Measurements from ENCODE around the gene GALR3. TPM values are rescaled to one million over a fixed set of nuclear protein-coding genes. Genes with fewer than 3 reads are reported as not detected.
A peak's percentile ranks its signal among the peaks of the same experiment; 100 is the strongest.

The GALR3 gene
- total and polyA plus RNA-seq, 2 experiments from 2014 or later, result 0.36 to 0.63 TPM

- H3K36me3 ChIP-seq (ENCODE audit: insufficient read depth), result peaks cover 78% of the 10 kb centered on the region
- no peak overlapping the region for H3K4me2 ChIP-seq
- TF ChIP-seq EZH2phosphoT487 (IDR thresholded peaks at IDR 0.05; ENCODE audit: unreplicated experiment) (no peak), CREB1 (CRISPR knock-in tag; IDR thresholded peaks at IDR 0.05; ENCODE audit: low read depth) (no peak), STAT1 (IDR thresholded peaks at IDR 0.05; ENCODE audit: unreplicated experiment) (no peak), EZH2 (IDR thresholded peaks at IDR 0.05; ENCODE audit: low read depth, unreplicated experiment) (no peak), ZNF462 (CRISPR knock-in tag; IDR thresholded peaks at IDR 0.05) (no peak), ZNF114 (CRISPR knock-in tag; IDR thresholded peaks at IDR 0.05) (no peak), REST (IDR thresholded peaks at IDR 0.05; ENCODE audit: unreplicated experiment) (no peak), POLR2AphosphoS5 (IDR thresholded peaks at IDR 0.05; ENCODE audit: low read depth) (no peak)
- TF ChIP-seq, protein P1, sequence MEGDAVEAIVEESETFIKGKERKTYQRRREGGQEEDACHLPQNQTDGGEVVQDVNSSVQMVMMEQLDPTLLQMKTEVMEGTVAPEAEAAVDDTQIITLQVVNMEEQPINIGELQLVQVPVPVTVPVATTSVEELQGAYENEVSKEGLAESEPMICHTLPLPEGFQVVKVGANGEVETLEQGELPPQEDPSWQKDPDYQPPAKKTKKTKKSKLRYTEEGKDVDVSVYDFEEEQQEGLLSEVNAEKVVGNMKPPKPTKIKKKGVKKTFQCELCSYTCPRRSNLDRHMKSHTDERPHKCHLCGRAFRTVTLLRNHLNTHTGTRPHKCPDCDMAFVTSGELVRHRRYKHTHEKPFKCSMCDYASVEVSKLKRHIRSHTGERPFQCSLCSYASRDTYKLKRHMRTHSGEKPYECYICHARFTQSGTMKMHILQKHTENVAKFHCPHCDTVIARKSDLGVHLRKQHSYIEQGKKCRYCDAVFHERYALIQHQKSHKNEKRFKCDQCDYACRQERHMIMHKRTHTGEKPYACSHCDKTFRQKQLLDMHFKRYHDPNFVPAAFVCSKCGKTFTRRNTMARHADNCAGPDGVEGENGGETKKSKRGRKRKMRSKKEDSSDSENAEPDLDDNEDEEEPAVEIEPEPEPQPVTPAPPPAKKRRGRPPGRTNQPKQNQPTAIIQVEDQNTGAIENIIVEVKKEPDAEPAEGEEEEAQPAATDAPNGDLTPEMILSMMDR (conservative IDR thresholded peaks at IDR 0.05; ENCODE audit: low read depth in 2 of 2), result no peak
- no peaks in the 10 kb centered on the region for H3K9me2 ChIP-seq (ENCODE audit: insufficient read depth)
- ATAC-seq (no peak), DNase-seq (ENCODE audit: low spot score) (no peak)
- H3K4me3 ChIP-seq, result no peak overlapping the region
- no peak overlapping the region for H3K27ac Mint-ChIP-seq
- H3K4me1 Mint-ChIP-seq, result no peaks in the 10 kb centered on the region
- H3K4me3 Mint-ChIP-seq, result no peak overlapping the region
- H3K36me3 Mint-ChIP-seq (ENCODE audit: low read depth), result peaks cover 98% of the 10 kb centered on the region
- H3K27ac ChIP-seq (ENCODE audit: low read depth), result 0 out of 2 replicates have a peak overlapping the region, but pooled peaks have one; percentile 76
- peaks cover 48% of the 10 kb centered on the region for H3F3A ChIP-seq (replicated peaks; ENCODE audit: low read depth)
- peaks cover 42% of the 10 kb centered on the region for H4K20me1 ChIP-seq (replicated peaks; ENCODE audit: insufficient read depth)
- H3K4me1 ChIP-seq (ENCODE audit: insufficient read depth), result no peaks in the 10 kb centered on the region
- no peak overlapping the region for H2AFZ ChIP-seq
- peaks cover 2% of the 10 kb centered on the region for H3K27me3 Mint-ChIP-seq (ENCODE audit: insufficient read depth, low read depth, poor library complexity)
- H3K27me3 ChIP-seq (ENCODE audit: insufficient read depth), result no peaks in the 10 kb centered on the region
- peaks cover 23% of the 10 kb centered on the region for H3K79me2 ChIP-seq (replicated peaks; ENCODE audit: insufficient read depth)
- H3K9me3 Mint-ChIP-seq, result no peaks in the 10 kb centered on the region
Observed at GRCh38 chr22:37870273-37870672, 47.1 kb downstream of the GALR3 start.
